ENCODE results near the gene SNX9.

DNA sequence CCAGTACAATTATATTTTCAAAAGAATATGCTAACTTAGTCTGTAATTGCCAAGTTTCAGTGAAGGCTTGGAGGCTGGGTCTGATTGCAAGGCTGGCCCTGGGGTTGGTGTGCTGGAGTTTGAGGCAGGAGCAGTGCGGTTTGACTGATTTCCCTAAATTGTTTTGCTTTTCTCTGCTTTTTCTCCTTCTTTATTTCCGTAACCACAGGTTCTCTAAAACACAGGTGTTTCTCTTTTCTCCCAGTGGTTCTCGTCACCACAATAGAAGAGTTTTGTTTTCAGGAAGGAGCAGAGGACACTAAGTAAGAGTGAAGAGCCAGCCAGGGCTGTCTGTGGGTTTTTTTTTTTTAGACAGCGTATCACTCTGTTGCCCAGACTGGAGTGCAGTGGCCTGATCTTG lies 8.2 kb upstream of the SNX9 start:
- TF ChIP-seq, protein P1, sequence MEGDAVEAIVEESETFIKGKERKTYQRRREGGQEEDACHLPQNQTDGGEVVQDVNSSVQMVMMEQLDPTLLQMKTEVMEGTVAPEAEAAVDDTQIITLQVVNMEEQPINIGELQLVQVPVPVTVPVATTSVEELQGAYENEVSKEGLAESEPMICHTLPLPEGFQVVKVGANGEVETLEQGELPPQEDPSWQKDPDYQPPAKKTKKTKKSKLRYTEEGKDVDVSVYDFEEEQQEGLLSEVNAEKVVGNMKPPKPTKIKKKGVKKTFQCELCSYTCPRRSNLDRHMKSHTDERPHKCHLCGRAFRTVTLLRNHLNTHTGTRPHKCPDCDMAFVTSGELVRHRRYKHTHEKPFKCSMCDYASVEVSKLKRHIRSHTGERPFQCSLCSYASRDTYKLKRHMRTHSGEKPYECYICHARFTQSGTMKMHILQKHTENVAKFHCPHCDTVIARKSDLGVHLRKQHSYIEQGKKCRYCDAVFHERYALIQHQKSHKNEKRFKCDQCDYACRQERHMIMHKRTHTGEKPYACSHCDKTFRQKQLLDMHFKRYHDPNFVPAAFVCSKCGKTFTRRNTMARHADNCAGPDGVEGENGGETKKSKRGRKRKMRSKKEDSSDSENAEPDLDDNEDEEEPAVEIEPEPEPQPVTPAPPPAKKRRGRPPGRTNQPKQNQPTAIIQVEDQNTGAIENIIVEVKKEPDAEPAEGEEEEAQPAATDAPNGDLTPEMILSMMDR (IDR thresholded peaks at IDR 0.05) = no peak
- TF ChIP-seq POLR2AphosphoS5 (IDR thresholded peaks at IDR 0.05) = no peak
- TF ChIP-seq POLR2A (IDR thresholded peaks at IDR 0.05) = no peak
- TF ChIP-seq EP300 (IDR thresholded peaks at IDR 0.05; ENCODE audit: low read depth) = no peak

All from transverse colon (tissue), 4 donors.